ENCODE data around the gene GARIN5A. TPM values are rescaled to one million over a fixed set of nuclear protein-coding genes. Genes with fewer than 3 reads are reported as not detected.

GARIN5A gene
- polyA plus RNA-seq, 1 of the 3 experiments (the other 2 are of a cell fraction), result 1.3 TPM

GRCh38 chr19:50435221-50435620, 41.4 kb downstream of the GARIN5A start:
- peaks cover 45% of the 10 kb centered on the region for H3K27me3 ChIP-seq (ENCODE audit: insufficient read depth)
- peaks cover 0 to 19% of the 10 kb centered on the region in 2 experiments; a peak in 1 of 4 replicates for H3K4me1 ChIP-seq (ENCODE audit: control insufficient read depth in 1 of 2, insufficient read depth in 2 of 2, low read depth in 1 of 2, low read length in 1 of 2)
- no peak overlapping the region for H3K4me3 ChIP-seq (ENCODE audit: low read depth in 2 of 2, low read length in 1 of 2)
- no peak overlapping the region for H2AFZ ChIP-seq (ENCODE audit: low read depth)
- ChIA-PET POLR2A (no interaction called here), CTCF (no interaction called here)
- no peaks in the 10 kb centered on the region for H3K36me3 ChIP-seq (replicated peaks in 1 of 2; ENCODE audit: control insufficient read depth in 1 of 2, insufficient read depth in 2 of 2, low read length in 1 of 2)
- no peaks in the 10 kb centered on the region for H3F3A ChIP-seq (replicated peaks; ENCODE audit: insufficient read depth)
- no peaks in the 10 kb centered on the region for H3K79me2 ChIP-seq (ENCODE audit: insufficient read depth)
- H3K4me2 ChIP-seq, result no peak overlapping the region
- TF ChIP-seq NFIC (IDR thresholded peaks at IDR 0.05; ENCODE audit: borderline replicate concordance) (no peak), RFX5 (IDR thresholded peaks at IDR 0.05; ENCODE audit: low read length) (no peak), MEF2A (IDR thresholded peaks at IDR 0.05; ENCODE audit: borderline replicate concordance, low read depth) (no peak), CTCF (IDR thresholded peaks at IDR 0.05) (no peak), MXI1 (IDR thresholded peaks at IDR 0.05; ENCODE audit: low read depth, low read length) (no peak)
- no peaks in the 10 kb centered on the region for H4K20me1 ChIP-seq (ENCODE audit: insufficient read depth)
- 47% methylated on average over 17 of the region's 17 CpGs for WGBS (ENCODE audit: low lambda C conversion rate)
- H3K9me2 ChIP-seq, result no peaks in the 10 kb centered on the region
- no peaks in the 10 kb centered on the region for H3K9me3 ChIP-seq
- DNase-seq, result no peak
- H3K9ac ChIP-seq, result no peak overlapping the region
- H3K27ac ChIP-seq (ENCODE audit: low read depth in 2 of 2, low read length in 1 of 2), result no peak overlapping the region

DNA sequence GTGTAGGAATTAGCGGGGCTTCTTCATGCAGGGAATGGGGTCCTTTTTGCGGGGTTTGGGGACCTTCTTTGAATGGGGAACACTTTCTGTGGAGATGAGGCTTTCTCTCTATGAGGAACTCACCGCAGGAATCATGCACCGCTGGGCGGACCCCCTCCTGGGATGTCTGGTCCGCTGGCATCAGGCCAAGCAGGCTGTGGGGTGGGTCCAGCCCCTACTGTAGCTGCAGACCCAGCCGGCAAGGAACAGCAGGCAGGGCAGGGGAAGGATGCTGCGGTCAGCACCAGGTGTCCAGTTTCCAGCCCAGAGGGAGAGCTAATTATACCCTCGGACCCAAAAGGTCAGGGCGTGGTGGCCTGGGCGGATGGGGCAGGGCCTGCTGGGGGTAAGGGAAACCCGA, 42.1 kb downstream of the GARIN5A start:
- Histone ChIP-seq H3K9ac (no peak overlapping the region), H3K9me2 (no peaks in the 10 kb centered on the region), H4K20me1 (ENCODE audit: insufficient read depth) (no peaks in the 10 kb centered on the region), H3K27ac (ENCODE audit: low read depth in 2 of 2, low read length in 1 of 2) (no peak overlapping the region), H3K9me3 (no peaks in the 10 kb centered on the region), H3K4me1 (ENCODE audit: control insufficient read depth in 1 of 2, insufficient read depth in 2 of 2, low read depth in 1 of 2, low read length in 1 of 2) (peaks cover 0 to 19% of the 10 kb centered on the region in 2 experiments; a peak in 1 of 4 replicates), H3K27me3 (ENCODE audit: insufficient read depth) (peaks cover 40% of the 10 kb centered on the region), H3F3A (replicated peaks; ENCODE audit: insufficient read depth) (no peaks in the 10 kb centered on the region), H3K36me3 (replicated peaks in 1 of 2; ENCODE audit: control insufficient read depth in 1 of 2, insufficient read depth in 2 of 2, low read length in 1 of 2) (no peaks in the 10 kb centered on the region), H3K4me3 (ENCODE audit: low read depth in 2 of 2, low read length in 1 of 2) (no peak overlapping the region), H3K4me2 (no peak overlapping the region), H3K79me2 (ENCODE audit: insufficient read depth) (no peaks in the 10 kb centered on the region), H2AFZ (ENCODE audit: low read depth) (no peak overlapping the region)
- WGBS (ENCODE audit: low lambda C conversion rate), result 13% methylated on average over 7 of the region's 12 CpGs
- DNase-seq, result peak; percentile 80
- ChIA-PET CTCF (no interaction called here), POLR2A (no interaction called here)
- TF ChIP-seq FOSL2 (IDR thresholded peaks at IDR 0.05; ENCODE audit: borderline replicate concordance, low read depth) (no peak), RCOR1 (IDR thresholded peaks at IDR 0.05; ENCODE audit: low read length) (no peak), GABPA (IDR thresholded peaks at IDR 0.05; ENCODE audit: low read depth) (no peak), IRF3 (IDR thresholded peaks at IDR 0.05; ENCODE audit: low read depth, low read length) (no peak), RFX5 (IDR thresholded peaks at IDR 0.05; ENCODE audit: low read length) (no peak), TCF12 (IDR thresholded peaks at IDR 0.05) (no peak), RXRA (IDR thresholded peaks at IDR 0.05; ENCODE audit: borderline replicate concordance, low read depth) (no peak), SMC3 (IDR thresholded peaks at IDR 0.05; ENCODE audit: low read depth, low read length) (no peak), TEAD4 (IDR thresholded peaks at IDR 0.05; ENCODE audit: borderline replicate concordance, insufficient read depth) (no peak), NRF1 (IDR thresholded peaks at IDR 0.05; ENCODE audit: low read depth, low read length) (no peak), RAD21 (IDR thresholded peaks at IDR 0.05; ENCODE audit: low read length) (no peak), SIN3A (IDR thresholded peaks at IDR 0.05; ENCODE audit: borderline replicate concordance, low read depth, low read length) (no peak), EZH2phosphoT487 (IDR thresholded peaks at IDR 0.05; ENCODE audit: borderline replicate concordance, low read depth) (no peak)

Measured in SK-N-SH (cell line).